CD4-positive, alpha-beta T cell (primary cell): ENCODE data around the gene PRKCQ. TPM values are rescaled to one million over a fixed set of nuclear protein-coding genes. Genes with fewer than 3 reads are reported as not detected.

Experiments
- ATAC-seq: fragments of 200-7000 bp; cut with Tn5 transposase; one replicate; pipeline ENCODE4 v1.10.0; 2022; ENCODE audit warnings: mild to moderate bottlenecking; ENCODE audit not compliant: poor library complexity
- CTCF ChIA-PET: fragments of 350-600 bp; sonication (Branson Sonifier 250); formaldehyde crosslinking; loops from one replicate; lab custom pipeline; 2021; ENCODE audit warnings: antibody characterized with exemption, inconsistent platforms; lab: Charles Lee
- POLR2A ChIA-PET: fragments of 350-600 bp; sonication (Branson Sonifier 250); formaldehyde crosslinking; loops from one replicate; lab custom pipeline; 2021; ENCODE audit warnings: antibody characterized with exemption, inconsistent platforms; lab: Charles Lee
- DNase-seq, 14 experiments: peaks; one replicate each; pipeline ENCODE4 v3.0.0-alpha.2; 2013 to 2020; ENCODE audit warnings: mixed read lengths in 2 of 14
- H3K27ac ChIP-seq, 2 donors: one replicate each; pipeline versions ENCODE4 v1.5.1 to v1.7.0; 2013; ENCODE audit warnings: low read length in 2 of 2, low read depth in 1 of 2, mild to moderate bottlenecking in 1 of 2
- H3K27me3 ChIP-seq, 2 experiments: 1 replicate in 1 of 2; 2 replicates in 1 of 2; pipeline versions ENCODE4 v1.6.1 to v1.7.0; 2013; ENCODE audit warnings: low read length in 2 of 2, control low read depth in 1 of 2, mild to moderate bottlenecking in 1 of 2, moderate library complexity in 1 of 2; ENCODE audit not compliant: insufficient read depth in 2 of 2, control insufficient read depth in 1 of 2
- H3K36me3 ChIP-seq: one replicate; pipeline ENCODE4 v1.6.1; 2013; ENCODE audit warnings: low read length, control low read depth; ENCODE audit not compliant: insufficient read depth
- H3K4me1 ChIP-seq: one replicate; pipeline ENCODE4 v1.6.1; 2013; ENCODE audit warnings: low read length, control low read depth; ENCODE audit not compliant: insufficient read depth
- H3K4me3 ChIP-seq: one replicate; pipeline ENCODE4 v1.5.1; 2013; ENCODE audit warnings: mild to moderate bottlenecking, low read length, moderate library complexity
- H3K9me3 ChIP-seq, 2 experiments: 1 replicate in 1 of 2; 2 replicates in 1 of 2; pipeline versions ENCODE4 v1.6.1 to v1.7.0; 2013; ENCODE audit warnings: low read length in 2 of 2, mild to moderate bottlenecking in 2 of 2, control low read depth in 1 of 2, moderate library complexity in 1 of 2; ENCODE audit not compliant: control insufficient read depth in 1 of 2, insufficient read depth in 1 of 2
- H3K27ac Mint-ChIP-seq: one replicate; pipeline ENCODE4 v1.8.0; 2020; ENCODE audit warnings: mixed read lengths
- H3K27me3 Mint-ChIP-seq: one replicate; pipeline ENCODE4 v1.8.0; 2021; ENCODE audit warnings: mixed read lengths
- H3K36me3 Mint-ChIP-seq: one replicate; pipeline ENCODE4 v1.8.0; 2021; ENCODE audit warnings: low read depth, mixed read lengths
- H3K4me1 Mint-ChIP-seq: one replicate; pipeline ENCODE4 v1.8.0; 2021; ENCODE audit warnings: low read depth, mixed read lengths
- H3K4me3 Mint-ChIP-seq: one replicate; pipeline ENCODE4 v1.8.0; 2020; ENCODE audit warnings: mild to moderate bottlenecking, mixed read lengths
- H3K9me3 Mint-ChIP-seq: one replicate; pipeline ENCODE4 v1.8.0; 2020; ENCODE audit warnings: mixed read lengths
- intact Hi-C, 2 experiments: fragments of 100-400 bp; cut with DNase I in 1 of 2; cut with micrococcal nuclease in 1 of 2; formaldehyde crosslinking; loops; one replicate each; pipeline versions ENCODE4 v1.15.1 to v1.9.0; 2023 to 2025; cut with DNase I, micrococcal nuclease
- total RNA-seq, 174 experiments: library from RNA in 2 of 174; stranded (reverse) in 2 of 174; gene quantifications; one replicate each; pipeline ENCODE4 v1.2.3 and lab custom pipeline; 2021 to 2026
- TF ChIP-seq, protein P1 (sequence below): fragments of 200-600 bp; IDR thresholded peaks from one replicate; pipeline ENCODE4 v1.8.0; 2022; ENCODE audit warnings: antibody characterized with exemption, mild to moderate bottlenecking

The PRKCQ gene
- total RNA-seq, 2 experiments from 2014 or later, result 43.4 to 43.9 TPM

DNA sequence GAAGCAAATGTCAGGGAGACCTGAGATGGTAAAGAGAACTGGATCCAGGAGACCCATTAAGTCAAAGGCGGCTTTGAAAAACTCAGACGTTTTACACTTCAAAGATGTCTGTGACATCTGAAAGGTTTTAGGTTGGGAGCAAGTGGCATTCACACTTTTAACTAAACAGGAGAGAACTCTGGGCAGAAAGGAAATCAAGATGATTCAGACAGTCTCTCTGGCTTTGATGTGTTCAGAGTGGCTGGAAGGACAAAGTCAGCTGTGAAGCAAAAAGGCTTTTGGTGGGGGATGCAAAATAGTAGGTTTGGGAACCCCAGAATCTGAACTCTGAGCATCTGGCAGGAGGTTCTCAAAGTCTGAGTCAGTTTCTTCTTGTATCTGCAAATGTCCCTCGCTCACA lies 66.6 kb downstream of the PRKCQ start:
- Histone ChIP-seq H3K9me3 (no peaks in the 10 kb centered on the region), H3K27ac (no peak overlapping the region), H3K36me3 (peaks cover 66% of the 10 kb centered on the region), H3K4me1 (peaks cover 36% of the 10 kb centered on the region), H3K27me3 (no peaks in the 10 kb centered on the region), H3K4me3 (no peak overlapping the region)
- peak overlapping the region; percentile 76 for H3K27ac Mint-ChIP-seq
- no peaks in the 10 kb centered on the region for H3K9me3 Mint-ChIP-seq
- ATAC-seq, result peak; percentile 60
- H3K27me3 Mint-ChIP-seq, result no peaks in the 10 kb centered on the region
- ChIA-PET CTCF (interaction anchor here (0.7 kb wide), 1 partner anchor 53 kb away, joined by 3 read pairs; no protein-coding TSS in a partner anchor), POLR2A (interaction anchor here (2.2 kb wide), 1 partner anchor 39 kb away, joined by 7 read pairs; no protein-coding TSS in a partner anchor)
- peaks cover 75% of the 10 kb centered on the region for H3K4me1 Mint-ChIP-seq
- intact Hi-C loops, result loop anchor here in 1 of 2 experiments (5.0 kb wide), 1 partner anchor 36 kb away; no protein-coding TSS in a partner anchor
- H3K4me3 Mint-ChIP-seq, result no peak overlapping the region
- peaks cover 71% of the 10 kb centered on the region for H3K36me3 Mint-ChIP-seq
- peak in 4 of 14 experiments; percentile 54 to 75 (median 60) for DNase-seq
- TF ChIP-seq, protein P1, sequence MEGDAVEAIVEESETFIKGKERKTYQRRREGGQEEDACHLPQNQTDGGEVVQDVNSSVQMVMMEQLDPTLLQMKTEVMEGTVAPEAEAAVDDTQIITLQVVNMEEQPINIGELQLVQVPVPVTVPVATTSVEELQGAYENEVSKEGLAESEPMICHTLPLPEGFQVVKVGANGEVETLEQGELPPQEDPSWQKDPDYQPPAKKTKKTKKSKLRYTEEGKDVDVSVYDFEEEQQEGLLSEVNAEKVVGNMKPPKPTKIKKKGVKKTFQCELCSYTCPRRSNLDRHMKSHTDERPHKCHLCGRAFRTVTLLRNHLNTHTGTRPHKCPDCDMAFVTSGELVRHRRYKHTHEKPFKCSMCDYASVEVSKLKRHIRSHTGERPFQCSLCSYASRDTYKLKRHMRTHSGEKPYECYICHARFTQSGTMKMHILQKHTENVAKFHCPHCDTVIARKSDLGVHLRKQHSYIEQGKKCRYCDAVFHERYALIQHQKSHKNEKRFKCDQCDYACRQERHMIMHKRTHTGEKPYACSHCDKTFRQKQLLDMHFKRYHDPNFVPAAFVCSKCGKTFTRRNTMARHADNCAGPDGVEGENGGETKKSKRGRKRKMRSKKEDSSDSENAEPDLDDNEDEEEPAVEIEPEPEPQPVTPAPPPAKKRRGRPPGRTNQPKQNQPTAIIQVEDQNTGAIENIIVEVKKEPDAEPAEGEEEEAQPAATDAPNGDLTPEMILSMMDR, result no peak

DNA sequence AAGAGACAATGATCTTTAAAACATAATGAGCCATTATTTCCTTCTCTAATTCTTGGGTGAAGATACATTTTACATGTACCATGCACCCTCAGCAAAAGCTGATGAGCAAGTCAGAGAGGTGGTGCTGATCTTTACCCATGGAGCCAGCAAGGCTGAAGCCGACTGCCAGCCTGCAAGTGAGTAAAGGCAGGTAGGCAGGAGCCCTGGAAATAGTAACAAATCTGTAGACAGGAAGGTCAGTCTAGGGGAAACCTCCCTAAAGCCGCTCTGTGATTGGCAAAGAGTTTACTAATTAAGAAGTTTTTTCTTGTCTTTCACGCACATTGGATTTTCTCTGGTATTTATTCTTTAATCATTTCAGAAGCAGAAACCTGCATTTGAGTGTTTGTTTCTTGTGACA lies 67.9 kb downstream of the PRKCQ start:
- ATAC-seq (no peak), DNase-seq (no peak)
- POLR2A ChIA-PET, result no interaction called here
- Mint-ChIP-seq H3K27me3 (no peaks in the 10 kb centered on the region), H3K4me3 (no peak overlapping the region), H3K27ac (peak overlapping the region; percentile 35), H3K36me3 (peaks cover 84% of the 10 kb centered on the region), H3K4me1 (peaks cover 77% of the 10 kb centered on the region), H3K9me3 (no peaks in the 10 kb centered on the region)
- Histone ChIP-seq H3K4me1 (peaks cover 39% of the 10 kb centered on the region), H3K27me3 (no peaks in the 10 kb centered on the region), H3K4me3 (no peak overlapping the region), H3K36me3 (peaks cover 77% of the 10 kb centered on the region), H3K9me3 (no peaks in the 10 kb centered on the region), H3K27ac (no peak overlapping the region)
- TF ChIP-seq, protein P1, result no peak
- intact Hi-C loops, result loop anchor here in 1 of 2 experiments (5.0 kb wide), 1 partner anchor 35 kb away; no protein-coding TSS in a partner anchor
- CTCF ChIA-PET, result interaction anchor here (0.6 to 1.3 kb wide), 2 partner anchors 44 to 50 kb away, joined by 3 read pairs; no protein-coding TSS in a partner anchor

DNA sequence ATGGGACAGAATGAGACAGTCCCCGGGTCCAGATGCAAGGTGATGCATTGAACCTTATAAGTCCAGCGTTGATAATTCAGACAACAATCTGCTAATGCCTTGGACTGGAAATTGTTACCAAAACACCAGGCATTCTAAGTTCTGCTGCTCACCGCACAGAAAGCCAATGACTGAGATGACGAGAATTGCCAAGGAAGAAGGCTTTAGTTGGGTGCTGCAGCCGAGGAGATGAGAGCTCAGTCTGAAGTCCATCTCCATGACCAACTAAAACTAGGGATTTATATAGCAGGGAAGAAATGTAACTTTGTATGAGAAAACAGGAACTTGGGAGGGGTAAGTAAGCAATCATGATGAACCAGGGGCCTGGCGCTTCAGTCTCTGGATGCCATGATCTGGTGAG lies 68.7 kb downstream of the PRKCQ start:
- ChIA-PET POLR2A (no interaction called here), CTCF (interaction anchor here (0.7 kb wide), 1 partner anchor 136 kb away, joined by 3 read pairs; no protein-coding TSS in a partner anchor)
- Mint-ChIP-seq H3K36me3 (peaks cover 92% of the 10 kb centered on the region), H3K4me3 (no peak overlapping the region), H3K27ac (peak overlapping the region; percentile 35), H3K4me1 (peaks cover 73% of the 10 kb centered on the region), H3K9me3 (no peaks in the 10 kb centered on the region), H3K27me3 (no peaks in the 10 kb centered on the region)
- ATAC-seq (no peak), DNase-seq (no peak)
- intact Hi-C loops, result loop anchor here in 1 of 2 experiments (5.0 kb wide), 1 partner anchor 34 kb away; no protein-coding TSS in a partner anchor
- Histone ChIP-seq H3K4me1 (peaks cover 33% of the 10 kb centered on the region), H3K27me3 (no peaks in the 10 kb centered on the region), H3K9me3 (no peaks in the 10 kb centered on the region), H3K27ac (no peak overlapping the region), H3K4me3 (no peak overlapping the region), H3K36me3 (peaks cover 85% of the 10 kb centered on the region)
- TF ChIP-seq, protein P1, result no peak
